Astrocyte (in vitro differentiated cells and primary cell): Measurements from ENCODE around the gene RYR2.

Experiments
- EZH2 ChIP-seq: IDR thresholded peaks from 2 replicates; pipeline ENCODE4 v1.6.1; 2012; ENCODE audit warnings: mild to moderate bottlenecking, low read length, inconsistent platforms; ENCODE audit not compliant: insufficient read depth
- TF ChIP-seq, protein P1 (sequence below): IDR thresholded peaks from 2 replicates; pipeline ENCODE4 v1.5.1; 2011; ENCODE audit warnings: low read depth, mild to moderate bottlenecking, inconsistent platforms, low read length, moderate library complexity; ENCODE audit not compliant: insufficient read depth

DNA sequence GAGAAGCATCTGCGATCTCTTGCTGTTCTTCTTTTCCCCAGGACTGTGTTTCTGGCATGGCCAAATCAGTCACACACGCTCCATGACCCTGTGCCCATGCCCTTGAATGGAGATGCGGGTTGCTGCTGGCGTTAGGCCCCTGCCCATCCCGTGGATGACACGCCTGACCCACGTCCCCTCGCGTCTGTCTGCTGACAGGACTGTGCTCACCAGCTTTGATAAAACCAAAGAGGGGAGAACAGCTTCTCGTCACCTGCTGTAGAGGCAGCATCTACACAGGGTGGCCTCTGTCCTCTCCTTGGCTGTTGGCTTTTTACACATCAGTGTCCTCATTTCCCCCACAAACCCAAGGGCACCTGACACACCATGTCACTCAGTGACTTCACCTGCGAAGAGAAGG, 44.6 kb upstream of the RYR2 start:
- TF ChIP-seq, protein P1, sequence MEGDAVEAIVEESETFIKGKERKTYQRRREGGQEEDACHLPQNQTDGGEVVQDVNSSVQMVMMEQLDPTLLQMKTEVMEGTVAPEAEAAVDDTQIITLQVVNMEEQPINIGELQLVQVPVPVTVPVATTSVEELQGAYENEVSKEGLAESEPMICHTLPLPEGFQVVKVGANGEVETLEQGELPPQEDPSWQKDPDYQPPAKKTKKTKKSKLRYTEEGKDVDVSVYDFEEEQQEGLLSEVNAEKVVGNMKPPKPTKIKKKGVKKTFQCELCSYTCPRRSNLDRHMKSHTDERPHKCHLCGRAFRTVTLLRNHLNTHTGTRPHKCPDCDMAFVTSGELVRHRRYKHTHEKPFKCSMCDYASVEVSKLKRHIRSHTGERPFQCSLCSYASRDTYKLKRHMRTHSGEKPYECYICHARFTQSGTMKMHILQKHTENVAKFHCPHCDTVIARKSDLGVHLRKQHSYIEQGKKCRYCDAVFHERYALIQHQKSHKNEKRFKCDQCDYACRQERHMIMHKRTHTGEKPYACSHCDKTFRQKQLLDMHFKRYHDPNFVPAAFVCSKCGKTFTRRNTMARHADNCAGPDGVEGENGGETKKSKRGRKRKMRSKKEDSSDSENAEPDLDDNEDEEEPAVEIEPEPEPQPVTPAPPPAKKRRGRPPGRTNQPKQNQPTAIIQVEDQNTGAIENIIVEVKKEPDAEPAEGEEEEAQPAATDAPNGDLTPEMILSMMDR, result no peak
- no peak for TF ChIP-seq EZH2
